Measurements from ENCODE around the gene ADGRG6.

- TF ChIP-seq, protein P1, sequence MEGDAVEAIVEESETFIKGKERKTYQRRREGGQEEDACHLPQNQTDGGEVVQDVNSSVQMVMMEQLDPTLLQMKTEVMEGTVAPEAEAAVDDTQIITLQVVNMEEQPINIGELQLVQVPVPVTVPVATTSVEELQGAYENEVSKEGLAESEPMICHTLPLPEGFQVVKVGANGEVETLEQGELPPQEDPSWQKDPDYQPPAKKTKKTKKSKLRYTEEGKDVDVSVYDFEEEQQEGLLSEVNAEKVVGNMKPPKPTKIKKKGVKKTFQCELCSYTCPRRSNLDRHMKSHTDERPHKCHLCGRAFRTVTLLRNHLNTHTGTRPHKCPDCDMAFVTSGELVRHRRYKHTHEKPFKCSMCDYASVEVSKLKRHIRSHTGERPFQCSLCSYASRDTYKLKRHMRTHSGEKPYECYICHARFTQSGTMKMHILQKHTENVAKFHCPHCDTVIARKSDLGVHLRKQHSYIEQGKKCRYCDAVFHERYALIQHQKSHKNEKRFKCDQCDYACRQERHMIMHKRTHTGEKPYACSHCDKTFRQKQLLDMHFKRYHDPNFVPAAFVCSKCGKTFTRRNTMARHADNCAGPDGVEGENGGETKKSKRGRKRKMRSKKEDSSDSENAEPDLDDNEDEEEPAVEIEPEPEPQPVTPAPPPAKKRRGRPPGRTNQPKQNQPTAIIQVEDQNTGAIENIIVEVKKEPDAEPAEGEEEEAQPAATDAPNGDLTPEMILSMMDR (IDR thresholded peaks at IDR 0.05), result no peak
- TF ChIP-seq POLR2A (IDR thresholded peaks at IDR 0.05), result no peak
Observed at GRCh38 chr6:142443532-142443931, 141.7 kb downstream of the ADGRG6 start.

Data from body of pancreas (tissue), 4 donors.